Ishikawa (cell line): ENCODE measurements around the gene PLCH1.

Experiments used
- CEBPB ChIP-seq: IDR thresholded peaks from 2 replicates; pipeline ENCODE4 v1.6.1; 2012
- CREB1 ChIP-seq: IDR thresholded peaks from 2 replicates; pipeline ENCODE4 v1.6.1; 2012; ENCODE audit warnings: low read depth
- EGR1 ChIP-seq: IDR thresholded peaks from 2 replicates; pipeline ENCODE4 v1.6.1; 2012
- EP300 ChIP-seq: IDR thresholded peaks from 2 replicates; pipeline ENCODE4 v1.6.1; 2012; ENCODE audit warnings: borderline replicate concordance
- FOXM1 ChIP-seq: IDR thresholded peaks from 2 replicates; pipeline ENCODE4 v1.6.1; 2012; ENCODE audit warnings: low read depth, borderline replicate concordance
- MAX ChIP-seq: IDR thresholded peaks from 2 replicates; pipeline ENCODE4 v1.6.1; 2012
- NFIC ChIP-seq: IDR thresholded peaks from 2 replicates; pipeline ENCODE4 v1.6.1; 2012
- RAD21 ChIP-seq: IDR thresholded peaks from 2 replicates; pipeline ENCODE4 v1.6.1; 2012; ENCODE audit warnings: low read depth
- REST ChIP-seq: IDR thresholded peaks from 2 replicates; pipeline ENCODE4 v1.6.1; 2012; ENCODE audit warnings: low read depth, mild to moderate bottlenecking
- TAF1 ChIP-seq: IDR thresholded peaks from 2 replicates; pipeline ENCODE4 v1.6.1; 2012; ENCODE audit warnings: low read depth, mild to moderate bottlenecking
- TCF12 ChIP-seq: IDR thresholded peaks from 2 replicates; pipeline ENCODE4 v1.6.1; 2012; ENCODE audit warnings: low read depth
- TEAD4 ChIP-seq: IDR thresholded peaks from 2 replicates; pipeline ENCODE4 v1.6.1; 2012
- USF1 ChIP-seq: IDR thresholded peaks from 2 replicates; pipeline ENCODE4 v1.6.1; 2012
- YY1 ChIP-seq: IDR thresholded peaks from 2 replicates; pipeline ENCODE4 v1.6.1; 2012; ENCODE audit warnings: low read depth
- ZBTB7A ChIP-seq: IDR thresholded peaks from 2 replicates; pipeline ENCODE4 v1.6.1; 2012; ENCODE audit warnings: low read depth

The PLCH1 gene

GRCh38 chr3:155744626-155745324, at the start of gene PLCH1:
TSS of gene PLCH1 (minus strand) at chr3:155745071. CDS start at chr3:155704224, 40,847 bp downstream.
- TF ChIP-seq MAX (peak; percentile 41; the same call in 1 of the 2 replicates), ZBTB7A (0 out of 2 replicates have a peak, but pooled peaks have one; percentile 8), CREB1 (no peak), FOXM1 (no peak), TCF12 (peak; percentile 14; the same call in 1 of the 2 replicates), YY1 (peak; percentile 59)

GRCh38 chr3:155792532-155792931, 47.7 kb upstream of the PLCH1 start:
- no peak for TF ChIP-seq NFIC
- TF ChIP-seq EP300: no peak
- no peak for TF ChIP-seq USF1
- TF ChIP-seq REST: no peak
- no peak for TF ChIP-seq YY1
- no peak for TF ChIP-seq FOXM1
- TF ChIP-seq ZBTB7A: no peak
- no peak for TF ChIP-seq CREB1
- TF ChIP-seq TCF12: no peak
- TF ChIP-seq CEBPB: no peak
- no peak for TF ChIP-seq TAF1
- no peak for TF ChIP-seq MAX
- no peak for TF ChIP-seq TEAD4
- no peak for TF ChIP-seq RAD21
- TF ChIP-seq EGR1: no peak

- TF ChIP-seq USF1 (no peak), CREB1 (no peak), YY1 (no peak), EGR1 (no peak), MAX (no peak), NFIC (no peak), FOXM1 (no peak)
These were observed 46.3 kb upstream of the PLCH1 start for GRCh38 chr3:155791190-155791589.

GRCh38 chr3:155790272-155790925, 45.5 kb upstream of the PLCH1 start:
- TF ChIP-seq TAF1 (no peak), TEAD4 (no peak), CREB1 (no peak), YY1 (no peak), USF1 (no peak), TCF12 (no peak), MAX (no peak), REST (no peak), FOXM1 (no peak), EGR1 (no peak), CEBPB (no peak)
